Measurements from ENCODE around the gene CDRT4.
"Not testable (repeated sequence)": the region's sequence is repeated elsewhere in the genome, so short reads cannot be mapped to it uniquely, and the experiment has no call there.

The CDRT4 gene

DNA sequence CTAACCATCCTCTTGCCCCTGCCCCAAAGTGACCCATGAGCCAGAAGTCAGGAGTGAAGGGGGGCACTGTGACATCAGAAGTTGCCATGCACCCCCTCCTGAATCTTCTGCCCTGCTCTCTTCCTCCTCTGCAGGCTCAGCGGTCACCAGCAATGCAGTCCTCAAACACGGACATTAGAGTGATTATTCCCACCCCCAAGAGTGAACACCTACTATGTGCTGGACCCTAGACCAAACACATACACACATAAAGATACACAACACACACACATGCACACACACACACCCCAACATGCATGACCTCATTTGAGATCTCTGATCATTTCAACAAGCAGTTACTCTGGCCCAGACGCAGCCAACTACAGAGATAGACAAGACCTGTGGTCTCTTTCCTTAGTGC is at the start of gene CDRT4:
Gene CDRT4, minus strand, starts transcription at position 30 of the 400 bp plus-strand sequence. CDS start 27,383 bp downstream, outside the sequence.
- no peak for DNase-seq (ENCODE audit: low read depth in 2 of 2, low spot score in 1 of 2)

DNA sequence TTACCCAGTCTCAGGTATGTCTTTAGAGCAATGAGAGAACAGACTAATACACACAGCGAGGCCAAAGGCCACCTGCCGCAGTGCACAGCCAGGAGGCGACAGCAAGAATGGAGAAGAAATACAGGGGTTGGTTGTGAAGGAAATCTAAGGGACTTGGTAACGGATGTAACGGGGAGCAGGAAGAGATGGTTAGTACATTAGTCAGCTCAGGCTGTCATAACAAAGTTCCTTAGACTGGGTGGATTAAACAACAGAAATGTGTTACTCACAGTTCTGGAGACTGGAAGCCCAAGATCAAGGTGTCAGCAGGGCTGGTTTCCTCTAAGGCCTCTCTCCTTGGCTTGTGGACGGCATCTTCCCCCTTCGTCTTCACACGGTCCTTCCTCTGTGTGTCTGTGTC is 48.7 kb upstream of the CDRT4 start:
- DNase-seq (ENCODE audit: low read depth in 2 of 2, low spot score in 1 of 2) = no peak

DNA sequence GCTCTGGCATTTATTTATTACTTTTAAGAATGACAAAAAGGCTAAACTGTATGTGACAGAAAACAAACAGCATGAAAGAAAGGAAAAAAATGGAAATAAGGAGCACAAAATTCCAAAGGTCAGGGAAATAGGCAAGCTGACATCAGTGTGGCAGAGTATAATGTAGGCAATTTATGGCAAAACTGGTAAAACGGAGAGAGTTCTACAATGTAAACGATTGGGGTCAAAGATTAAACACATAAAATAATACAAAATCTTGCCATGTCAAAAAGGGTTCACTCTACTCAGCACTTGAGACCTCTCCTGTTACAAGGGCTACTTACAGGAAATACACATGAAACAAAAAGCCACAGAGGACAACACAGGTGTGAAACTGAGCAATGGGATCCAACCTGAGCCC is 47.0 kb upstream of the CDRT4 start:
- DNase-seq (ENCODE audit: low read depth in 2 of 2, low spot score in 1 of 2) = no peak

DNA sequence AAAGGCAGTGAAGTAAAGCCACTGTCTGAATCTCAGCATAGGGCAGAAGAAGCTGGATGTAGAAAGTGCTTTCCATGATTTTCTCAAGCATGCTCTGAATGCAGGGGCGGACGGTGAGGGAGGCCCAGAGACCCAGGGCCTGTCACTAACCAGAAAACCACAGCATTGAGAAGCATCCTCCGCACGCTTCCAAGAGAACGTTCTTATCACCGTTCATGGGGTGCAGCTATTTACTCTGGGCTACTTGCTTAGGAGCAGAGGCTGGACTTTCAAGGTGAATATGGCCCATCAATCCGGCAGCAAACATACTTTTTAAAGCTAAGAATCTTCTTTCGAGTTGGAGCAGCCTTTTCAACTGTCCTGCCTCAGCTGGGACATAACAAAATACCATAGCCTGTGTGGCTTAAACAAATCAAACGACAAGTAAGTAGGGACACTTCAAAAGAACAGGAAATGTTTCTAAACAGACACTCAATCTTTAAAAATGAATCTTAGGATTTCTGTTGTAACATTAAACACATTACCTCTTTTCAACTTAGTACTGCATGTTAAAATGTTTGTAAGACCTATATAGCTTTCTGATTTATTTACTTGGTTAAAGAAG is 46.5 kb upstream of the CDRT4 start:
- DNase-seq (ENCODE audit: low read depth in 2 of 2, low spot score in 1 of 2) = no peak

DNA sequence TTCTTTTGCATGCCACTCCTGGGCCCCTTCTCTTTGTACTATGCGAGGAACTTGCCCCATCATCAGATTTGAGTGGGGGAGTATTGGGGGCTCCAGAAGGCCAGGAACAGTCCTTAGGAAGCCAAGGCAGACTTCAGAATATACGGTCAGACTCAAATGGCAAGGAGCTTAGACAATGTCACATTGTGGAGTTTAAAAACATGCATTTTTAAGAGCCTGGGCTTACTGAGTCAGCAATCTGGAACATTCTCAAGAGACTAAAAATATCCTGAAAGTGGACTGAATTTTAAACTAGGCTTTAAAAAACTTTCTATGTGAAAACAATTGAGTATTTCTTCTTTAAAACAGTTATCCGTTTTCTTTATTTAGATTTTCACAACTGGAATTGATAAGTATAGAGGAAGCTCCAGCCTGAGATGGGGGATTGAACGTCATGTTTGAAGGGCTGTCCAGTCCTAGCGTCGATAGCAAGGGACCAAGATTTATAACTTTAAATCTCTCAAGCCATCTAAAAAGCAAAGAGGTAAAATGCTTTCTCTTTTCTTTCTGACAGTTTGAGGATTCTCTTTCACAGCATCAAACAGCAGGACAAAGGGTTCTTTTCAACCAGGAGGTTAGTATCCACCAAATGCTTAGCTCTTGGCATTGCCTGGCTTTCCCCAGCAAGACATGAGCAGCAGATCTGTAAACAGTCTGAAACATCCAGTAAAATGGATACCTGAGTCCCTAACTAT is 45.8 kb upstream of the CDRT4 start:
- DNase-seq (ENCODE audit: low read depth in 2 of 2, low spot score in 1 of 2) = no peak

DNA sequence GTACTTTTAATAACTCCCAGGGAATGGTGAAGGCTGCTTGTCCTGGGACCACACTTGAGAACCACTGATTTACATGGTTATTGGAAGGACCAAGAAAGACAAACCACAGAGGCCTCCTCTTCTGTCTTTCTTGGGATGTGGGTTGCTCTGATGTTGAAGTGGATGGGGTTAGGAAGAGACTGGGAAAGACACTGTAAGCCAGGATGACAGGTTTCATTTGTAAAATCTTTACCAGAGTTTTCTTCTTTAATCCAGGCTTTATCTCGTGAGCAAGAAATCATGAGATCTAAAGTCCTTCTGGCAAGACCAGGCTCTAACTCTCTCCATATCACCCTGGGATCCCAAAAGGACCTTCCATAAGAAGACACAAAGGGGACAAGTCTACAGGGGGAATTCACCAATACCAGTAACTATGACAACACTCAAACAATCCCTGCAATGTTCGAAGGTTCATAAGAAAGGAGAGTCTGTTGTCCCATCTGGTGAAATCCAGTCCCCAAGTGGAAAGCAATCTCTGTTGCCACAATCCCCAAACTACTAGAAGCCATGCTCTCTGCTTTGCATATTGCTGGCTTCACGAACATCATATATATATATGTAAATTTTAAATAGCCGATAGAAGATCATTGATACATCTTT is 44.8 kb upstream of the CDRT4 start:
- DNase-seq (ENCODE audit: low read depth in 2 of 2, low spot score in 1 of 2) = no peak

DNA sequence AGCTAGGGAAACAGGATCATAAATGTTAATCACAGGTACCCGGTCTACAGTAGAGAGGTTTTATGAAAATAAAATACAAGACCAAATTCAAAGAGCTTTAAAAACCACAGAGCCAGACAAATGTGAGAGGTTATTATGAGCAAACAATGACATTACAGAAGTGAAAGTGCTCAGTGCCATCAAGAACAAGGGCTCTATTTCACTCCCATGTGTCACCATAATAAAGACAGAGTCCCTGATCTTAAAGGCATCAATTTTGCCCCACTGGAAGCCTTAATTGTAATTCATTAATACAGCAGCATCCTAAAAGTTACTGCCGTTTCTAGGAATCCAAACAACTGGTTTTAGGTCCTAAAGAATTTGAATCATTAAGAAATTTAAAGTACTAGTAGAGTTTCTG is 43.7 kb upstream of the CDRT4 start:
- DNase-seq (ENCODE audit: low read depth in 2 of 2, low spot score in 1 of 2) = no peak

DNA sequence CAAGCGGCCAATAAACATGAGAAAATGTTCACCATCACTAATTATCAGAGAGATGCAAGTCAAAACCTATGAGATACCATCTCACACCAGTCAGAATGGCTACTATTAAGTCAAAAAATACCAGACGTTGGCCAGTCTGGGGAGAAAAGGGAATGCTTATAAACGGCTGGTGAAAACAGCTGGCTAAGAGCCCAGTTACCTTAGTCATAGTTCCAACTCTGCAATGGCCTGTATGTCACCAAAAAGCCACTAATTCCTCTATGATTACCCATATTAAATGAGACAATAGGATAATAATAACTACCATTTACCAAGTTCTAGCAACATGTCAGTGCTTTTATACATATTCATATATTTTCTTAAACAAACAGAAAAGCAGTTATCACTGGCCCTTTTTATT is 42.9 kb upstream of the CDRT4 start:
- DNase-seq (ENCODE audit: low read depth in 2 of 2, low spot score in 1 of 2) = no peak

DNA sequence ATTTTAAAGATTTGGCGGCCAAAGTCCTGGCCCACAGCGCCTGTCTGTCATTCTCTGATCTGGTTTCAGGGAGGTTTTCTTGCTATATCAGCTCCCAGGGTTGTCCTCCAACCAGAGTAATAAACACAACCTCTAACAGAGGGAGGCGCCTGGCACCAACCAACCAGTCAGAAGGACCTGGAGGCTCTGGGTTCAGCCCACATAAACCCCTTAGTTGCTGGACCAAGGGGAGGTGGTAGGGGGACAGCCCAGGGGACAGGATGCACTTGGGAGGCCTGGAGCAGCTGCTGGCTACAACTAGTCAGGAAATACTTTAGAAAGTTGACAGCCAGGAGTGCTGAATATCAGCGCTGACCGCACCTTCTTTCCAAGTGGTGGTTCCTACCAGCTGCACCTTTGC is 41.7 kb upstream of the CDRT4 start:
- DNase-seq (ENCODE audit: low read depth in 2 of 2, low spot score in 1 of 2) = no peak

DNA sequence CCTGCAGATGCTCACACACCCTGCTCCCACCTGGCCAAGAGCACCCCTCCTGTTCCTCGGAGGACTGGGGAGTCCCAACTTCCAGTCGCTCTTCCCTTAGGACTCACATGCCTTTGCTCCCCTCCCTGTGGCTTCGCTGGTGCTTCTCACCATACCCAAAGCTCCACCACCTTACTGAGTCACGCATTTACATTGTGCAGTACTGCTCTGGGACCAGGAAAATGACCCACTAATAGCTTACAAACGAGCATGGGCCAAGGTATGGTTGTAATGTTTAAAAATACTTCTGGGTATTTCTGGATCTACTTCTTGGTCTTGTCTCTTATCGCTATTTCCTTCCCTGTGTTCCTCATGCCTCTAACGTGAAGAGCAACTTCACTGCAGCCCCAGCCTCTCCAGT is 41.0 kb upstream of the CDRT4 start:
- DNase-seq (ENCODE audit: low read depth in 2 of 2, low spot score in 1 of 2) = no peak

DNA sequence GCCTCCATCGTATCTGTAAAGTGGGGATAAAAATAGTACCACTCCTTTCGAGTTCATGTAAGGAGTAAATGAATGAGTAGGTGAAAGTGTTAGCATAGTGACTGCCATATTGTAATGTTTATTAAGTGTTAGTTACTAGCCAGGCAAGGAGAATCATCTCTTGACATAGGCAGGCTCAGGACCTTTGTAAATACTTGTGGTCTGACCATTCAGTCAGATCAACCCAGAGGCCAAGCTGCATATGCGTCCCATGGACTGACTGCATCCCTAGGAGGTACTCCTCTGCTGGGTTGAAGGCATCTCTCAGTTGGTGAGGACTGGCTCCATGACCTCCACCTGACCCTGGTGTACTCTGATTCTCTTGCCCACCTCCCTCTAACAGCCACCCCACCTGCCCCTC is 40.5 kb upstream of the CDRT4 start:
- no peak for DNase-seq (ENCODE audit: low read depth in 2 of 2, low spot score in 1 of 2)

DNA sequence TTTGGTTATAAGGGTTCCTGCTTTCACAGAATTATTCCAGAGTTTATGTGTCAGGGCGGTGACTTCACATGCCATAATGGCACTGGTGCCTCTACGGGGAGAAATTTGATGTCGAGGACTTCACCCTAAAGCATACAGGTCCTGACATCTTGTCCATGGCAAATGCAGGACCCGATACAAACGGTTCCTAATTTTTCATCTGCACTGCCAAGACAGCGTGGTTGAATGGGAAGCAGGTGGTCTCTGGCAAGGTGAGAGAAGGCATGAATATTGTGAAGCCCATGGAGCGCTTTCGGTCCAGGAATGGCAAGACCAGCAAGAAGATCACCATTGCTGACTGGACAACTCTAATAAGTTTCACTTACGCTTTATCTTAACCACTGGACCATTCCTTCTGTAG is 39.6 kb upstream of the CDRT4 start:
- DNase-seq (ENCODE audit: low read depth in 2 of 2, low spot score in 1 of 2) = no peak

DNA sequence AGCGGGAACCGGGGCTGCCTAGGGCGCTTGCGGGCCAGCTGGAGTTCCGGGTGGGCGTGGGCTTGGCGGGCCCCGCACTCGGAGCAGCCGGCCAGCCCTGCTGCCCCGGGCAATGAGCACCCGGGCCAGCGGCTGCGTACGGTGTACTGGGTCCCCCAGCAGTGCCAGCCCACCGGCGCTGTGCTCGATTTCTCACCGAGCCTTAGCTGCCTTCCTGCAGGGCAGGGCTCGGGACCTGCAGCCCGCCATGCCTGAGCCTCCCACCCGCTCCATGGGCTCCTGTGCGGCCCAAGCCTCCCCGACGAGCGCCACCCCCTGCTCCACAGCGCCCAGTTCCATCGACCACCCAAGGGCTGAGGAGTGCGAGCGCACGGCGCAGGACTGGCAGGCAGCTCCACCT is 38.3 kb upstream of the CDRT4 start:
- DNase-seq (ENCODE audit: low read depth in 2 of 2, low spot score in 1 of 2) = not testable (repeated sequence)

DNA sequence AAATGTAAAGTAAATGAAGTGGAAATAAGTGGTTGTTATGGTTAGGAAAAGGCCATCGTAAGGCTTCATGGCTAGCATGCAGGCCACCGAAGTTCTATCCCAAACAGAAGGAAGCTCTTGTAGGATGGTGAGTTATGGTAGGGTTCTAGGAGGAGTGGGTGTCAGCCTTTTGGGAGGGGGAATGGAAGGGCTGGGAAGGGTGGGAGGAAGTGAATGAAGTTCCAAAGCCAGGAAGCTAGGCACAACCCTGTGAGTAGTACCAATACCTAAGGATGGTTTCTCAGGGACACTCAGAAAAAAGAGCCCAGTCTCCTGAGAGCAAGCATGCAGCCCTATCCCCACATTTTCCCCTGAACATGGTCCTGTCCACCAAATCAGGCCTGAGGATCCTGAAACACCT is 36.3 kb upstream of the CDRT4 start:
- no peak for DNase-seq (ENCODE audit: low read depth in 2 of 2, low spot score in 1 of 2)

DNA sequence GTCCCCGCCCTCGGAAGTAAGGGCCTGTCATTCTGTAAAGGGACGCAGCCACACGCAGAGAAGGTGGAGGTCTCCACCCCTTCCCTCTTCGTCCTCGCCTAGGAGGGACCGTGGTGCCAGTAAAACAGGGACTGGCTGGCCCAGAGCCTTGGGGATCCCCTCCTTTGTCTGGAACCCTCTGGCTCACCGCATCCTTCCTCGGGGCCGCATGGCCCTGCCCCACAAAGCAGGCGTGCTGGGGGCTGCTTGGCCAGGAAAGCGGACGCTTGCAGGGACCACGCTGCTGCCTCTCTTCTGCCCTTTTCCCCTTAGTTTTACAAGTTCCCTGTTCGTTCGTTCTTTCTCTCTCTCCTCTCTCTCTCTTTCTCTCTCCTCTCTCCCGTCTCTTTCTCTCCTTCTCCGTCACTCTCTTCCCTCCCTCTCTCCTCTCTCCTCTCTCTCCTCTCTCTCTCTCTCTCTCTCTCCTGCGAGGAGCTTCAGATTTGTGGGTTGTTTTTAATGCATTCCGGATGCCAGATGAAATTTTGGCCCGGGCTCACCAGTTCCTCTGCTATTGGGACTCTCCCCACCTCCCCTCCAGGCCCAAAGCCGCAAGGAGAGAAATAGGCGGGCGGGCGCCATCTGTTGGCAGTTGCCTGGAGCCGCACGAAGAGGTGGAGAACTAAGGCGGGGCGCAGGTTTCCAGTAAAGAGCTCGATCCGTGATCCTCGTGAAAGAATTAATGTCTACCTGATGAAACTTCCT is 35.1 kb upstream of the CDRT4 start:
- peak in 1 of 2 donors; percentile 29 for DNase-seq (ENCODE audit: low read depth in 2 of 2, low spot score in 1 of 2)

DNA sequence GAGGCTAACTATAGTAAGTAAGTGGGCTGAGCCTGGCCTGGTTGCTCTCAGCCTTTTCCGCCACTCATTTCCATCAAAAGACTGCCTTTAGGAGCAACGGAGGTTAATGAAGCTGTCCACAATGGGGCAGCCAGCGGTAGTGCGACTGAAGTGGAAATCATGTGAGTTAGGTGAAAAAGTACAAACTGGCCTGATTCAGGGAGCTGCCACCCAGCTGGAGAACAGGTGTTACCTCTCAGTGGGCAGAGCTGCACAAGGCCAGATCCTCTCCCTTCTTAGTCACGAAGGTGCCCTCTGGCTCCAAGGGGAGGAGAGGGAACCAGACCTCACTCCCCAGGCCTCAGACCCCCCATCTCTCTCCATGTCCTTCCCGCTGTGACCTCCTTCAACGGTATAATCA is 34.4 kb upstream of the CDRT4 start:
- DNase-seq (ENCODE audit: low read depth in 2 of 2, low spot score in 1 of 2) = no peak

DNA sequence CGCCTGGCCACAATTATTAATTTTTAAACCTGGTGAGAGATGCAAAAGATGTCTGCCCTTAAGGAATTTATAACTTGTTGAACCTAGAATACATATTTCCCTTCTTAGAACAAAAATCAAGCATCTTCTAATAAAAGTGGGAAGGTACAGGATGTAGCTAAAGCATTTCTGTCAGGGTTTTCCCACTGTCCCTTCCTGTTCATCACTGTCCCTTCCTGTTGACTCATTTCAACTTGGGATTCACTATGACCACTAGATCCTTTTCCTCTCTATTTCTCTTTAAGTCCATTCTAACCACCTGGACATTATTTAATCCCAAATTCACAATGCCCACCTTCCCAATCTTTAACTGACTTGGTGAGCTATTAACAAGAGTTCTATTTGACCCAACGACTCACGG is 33.9 kb upstream of the CDRT4 start:
- DNase-seq (ENCODE audit: low read depth in 2 of 2, low spot score in 1 of 2) = no peak

DNA sequence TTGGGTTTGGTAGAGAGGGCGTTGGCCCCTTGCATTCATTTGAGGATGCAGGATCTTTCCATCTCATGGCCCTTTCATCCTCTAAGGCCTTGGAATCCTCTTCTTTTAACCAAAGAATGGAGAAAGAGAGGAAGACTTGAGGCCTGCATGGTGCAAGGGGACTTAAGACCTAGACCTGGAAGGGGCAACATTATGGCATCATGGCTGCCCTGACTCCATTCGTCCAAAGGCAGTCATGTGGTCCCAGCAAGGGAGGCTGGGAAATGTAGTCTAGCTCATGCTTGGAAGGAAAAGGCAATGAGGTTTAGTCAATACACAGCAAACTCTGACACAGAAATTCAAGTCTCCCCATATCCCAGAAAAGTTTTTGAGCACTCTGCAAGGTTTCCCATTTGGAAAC is 30.7 kb upstream of the CDRT4 start:
- DNase-seq (ENCODE audit: low read depth in 2 of 2, low spot score in 1 of 2) = no peak

DNA sequence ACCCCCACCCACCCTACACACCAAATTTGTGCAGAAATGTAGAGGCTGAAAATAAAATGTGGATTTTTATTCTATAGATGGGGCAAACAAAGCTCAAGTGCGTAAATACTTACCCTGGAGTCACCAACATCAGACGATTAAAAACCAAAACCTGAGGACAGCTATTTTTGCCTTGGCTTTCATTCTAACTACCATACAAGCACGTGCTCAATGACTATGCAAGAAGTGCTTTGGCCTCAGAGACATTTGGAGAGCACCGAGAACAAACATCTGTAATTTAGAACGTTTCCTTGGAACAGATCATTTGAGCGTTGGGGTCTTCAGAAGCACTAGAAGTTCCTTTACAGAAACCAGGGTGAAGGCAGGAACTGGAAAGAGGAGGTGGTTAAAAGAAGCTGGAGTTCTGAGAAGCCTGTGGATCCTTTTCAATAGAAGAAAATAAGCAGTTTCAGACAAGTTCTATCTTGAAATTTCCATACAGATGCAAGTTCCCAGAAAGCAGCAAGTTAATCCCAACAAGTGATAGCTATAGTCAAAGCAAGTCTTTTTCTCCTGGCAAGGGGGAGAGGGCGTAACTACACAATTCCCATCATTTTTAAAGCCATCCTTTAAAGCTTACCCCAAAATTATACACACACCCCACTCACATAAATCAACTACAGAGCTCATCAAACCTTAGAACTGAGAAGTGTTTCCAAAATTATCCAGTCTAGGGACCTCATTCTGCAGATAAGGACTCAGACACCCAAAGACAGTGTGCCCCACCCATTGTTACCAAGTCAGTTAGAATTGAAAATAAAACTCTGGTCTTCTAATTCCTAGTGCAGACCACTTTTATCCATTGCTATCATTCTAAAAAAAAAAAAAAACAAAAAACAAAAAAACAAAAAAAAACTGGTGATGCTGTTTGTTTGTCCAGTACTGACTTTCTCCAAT is 29.6 kb upstream of the CDRT4 start:
- DNase-seq (ENCODE audit: low read depth in 2 of 2, low spot score in 1 of 2) = no peak

DNA sequence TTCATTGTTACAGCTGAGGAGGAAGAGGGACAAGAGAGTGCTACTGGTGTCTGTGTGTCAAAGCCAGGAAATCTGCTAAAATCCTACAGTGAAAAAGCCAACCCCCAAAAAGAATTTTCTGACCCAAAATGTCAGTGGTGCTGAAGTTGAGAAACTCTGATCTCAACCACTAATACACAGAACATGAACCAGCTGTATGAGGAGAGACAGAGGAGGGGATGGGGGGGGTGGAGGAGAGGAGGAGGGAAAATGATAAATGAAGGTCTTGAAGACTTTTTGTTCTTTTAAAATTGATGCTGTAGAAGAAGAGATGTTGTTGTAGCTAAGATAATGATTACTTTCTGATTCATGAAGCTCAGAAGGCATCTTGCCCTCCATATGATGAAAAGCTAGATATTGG is 27.4 kb upstream of the CDRT4 start:
- no peak for DNase-seq (ENCODE audit: low read depth in 2 of 2, low spot score in 1 of 2)

DNA sequence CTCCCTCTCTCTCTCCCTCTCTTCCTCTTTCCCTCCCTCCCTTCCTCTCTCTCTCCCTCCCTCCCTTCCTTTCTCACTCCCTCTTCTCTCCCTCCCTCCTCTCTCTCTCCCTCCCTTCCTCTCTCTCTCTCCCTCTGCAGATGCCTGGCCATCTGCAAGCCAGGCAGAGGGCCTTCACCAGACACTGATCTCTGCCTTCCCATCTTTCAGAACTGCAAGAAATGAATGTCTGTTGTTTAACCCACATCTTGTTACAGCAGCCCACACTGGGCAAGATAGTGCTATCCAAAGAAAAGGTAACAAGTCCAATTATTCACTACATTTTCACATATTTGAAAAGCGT is 26.2 kb upstream of the CDRT4 start:
- DNase-seq (ENCODE audit: low read depth in 2 of 2, low spot score in 1 of 2) = no peak

Data from stimulated activated CD8-positive, alpha-beta memory T cell treated with anti-CD3 and anti-CD28 coated beads, Interleukin-4, amount 100 ng/mL, for 4 hours (primary cell).